LNCaP clone FGC (cell line): Measurements from ENCODE around the gene HRH3.

Experiments used
- DNase-seq: peaks from one replicate; pipeline ENCODE4 v3.0.0-alpha.2; 2011; ENCODE audit warnings: low read depth
- H3K4me3 ChIP-seq: 2 replicates; pipeline ENCODE4 v1.5.1; 2011; ENCODE audit warnings: mild to moderate bottlenecking, low read depth, low read length, control low read depth
- TF ChIP-seq, protein P1 (sequence below): IDR thresholded peaks from 2 replicates; pipeline ENCODE4 v1.5.1; 2012; ENCODE audit warnings: mild to moderate bottlenecking; ENCODE audit not compliant: control insufficient read depth, insufficient read depth; ENCODE audit errors: extremely low read depth

The HRH3 gene

DNA sequence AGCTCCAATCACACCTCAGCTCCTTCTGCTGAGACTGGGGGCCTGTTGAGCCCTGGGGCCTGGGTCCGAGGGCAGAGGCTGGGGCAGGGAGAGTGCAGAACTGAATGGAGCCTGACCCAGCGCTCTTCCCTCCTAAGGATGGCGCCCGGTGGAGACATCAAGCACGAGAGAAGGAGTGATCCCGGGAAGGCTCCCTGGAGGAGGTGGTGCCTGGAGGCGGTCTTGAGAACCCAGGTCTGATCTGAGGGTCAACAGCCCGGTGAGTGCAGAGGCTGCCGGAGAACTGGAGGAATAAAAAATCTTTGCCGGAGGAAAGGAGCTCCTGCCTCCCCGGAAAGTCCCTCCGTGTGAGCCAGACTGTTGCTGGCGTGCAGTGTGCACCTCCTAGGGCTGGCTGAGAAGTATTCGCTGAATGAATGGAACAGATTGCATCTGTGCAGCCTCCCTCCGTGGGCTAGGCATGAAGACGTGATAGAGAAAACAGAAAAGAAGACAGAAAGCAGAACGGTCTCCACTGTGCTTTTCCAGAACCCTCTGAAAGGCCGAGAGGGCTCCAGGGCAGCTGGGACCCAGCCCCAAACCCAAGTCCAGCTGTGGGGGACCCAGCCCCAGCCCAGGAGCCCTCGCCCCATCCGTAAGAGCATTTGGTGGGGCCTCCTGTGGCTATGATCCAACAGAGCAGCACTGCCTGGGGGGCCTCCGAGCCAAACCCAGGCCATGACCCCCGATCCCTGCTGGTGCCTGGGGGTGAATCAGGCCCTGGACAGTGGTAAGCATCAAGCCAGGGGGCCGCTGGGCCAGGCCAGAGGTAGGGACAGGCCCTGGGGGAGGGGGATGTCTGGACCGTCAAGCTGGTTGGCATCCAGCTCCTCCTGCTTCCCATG lies 6.9 kb upstream of the HRH3 start:
- no peak overlapping the region for H3K4me3 ChIP-seq
- DNase-seq, result no peak
- TF ChIP-seq, protein P1, sequence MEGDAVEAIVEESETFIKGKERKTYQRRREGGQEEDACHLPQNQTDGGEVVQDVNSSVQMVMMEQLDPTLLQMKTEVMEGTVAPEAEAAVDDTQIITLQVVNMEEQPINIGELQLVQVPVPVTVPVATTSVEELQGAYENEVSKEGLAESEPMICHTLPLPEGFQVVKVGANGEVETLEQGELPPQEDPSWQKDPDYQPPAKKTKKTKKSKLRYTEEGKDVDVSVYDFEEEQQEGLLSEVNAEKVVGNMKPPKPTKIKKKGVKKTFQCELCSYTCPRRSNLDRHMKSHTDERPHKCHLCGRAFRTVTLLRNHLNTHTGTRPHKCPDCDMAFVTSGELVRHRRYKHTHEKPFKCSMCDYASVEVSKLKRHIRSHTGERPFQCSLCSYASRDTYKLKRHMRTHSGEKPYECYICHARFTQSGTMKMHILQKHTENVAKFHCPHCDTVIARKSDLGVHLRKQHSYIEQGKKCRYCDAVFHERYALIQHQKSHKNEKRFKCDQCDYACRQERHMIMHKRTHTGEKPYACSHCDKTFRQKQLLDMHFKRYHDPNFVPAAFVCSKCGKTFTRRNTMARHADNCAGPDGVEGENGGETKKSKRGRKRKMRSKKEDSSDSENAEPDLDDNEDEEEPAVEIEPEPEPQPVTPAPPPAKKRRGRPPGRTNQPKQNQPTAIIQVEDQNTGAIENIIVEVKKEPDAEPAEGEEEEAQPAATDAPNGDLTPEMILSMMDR, result no peak

DNA sequence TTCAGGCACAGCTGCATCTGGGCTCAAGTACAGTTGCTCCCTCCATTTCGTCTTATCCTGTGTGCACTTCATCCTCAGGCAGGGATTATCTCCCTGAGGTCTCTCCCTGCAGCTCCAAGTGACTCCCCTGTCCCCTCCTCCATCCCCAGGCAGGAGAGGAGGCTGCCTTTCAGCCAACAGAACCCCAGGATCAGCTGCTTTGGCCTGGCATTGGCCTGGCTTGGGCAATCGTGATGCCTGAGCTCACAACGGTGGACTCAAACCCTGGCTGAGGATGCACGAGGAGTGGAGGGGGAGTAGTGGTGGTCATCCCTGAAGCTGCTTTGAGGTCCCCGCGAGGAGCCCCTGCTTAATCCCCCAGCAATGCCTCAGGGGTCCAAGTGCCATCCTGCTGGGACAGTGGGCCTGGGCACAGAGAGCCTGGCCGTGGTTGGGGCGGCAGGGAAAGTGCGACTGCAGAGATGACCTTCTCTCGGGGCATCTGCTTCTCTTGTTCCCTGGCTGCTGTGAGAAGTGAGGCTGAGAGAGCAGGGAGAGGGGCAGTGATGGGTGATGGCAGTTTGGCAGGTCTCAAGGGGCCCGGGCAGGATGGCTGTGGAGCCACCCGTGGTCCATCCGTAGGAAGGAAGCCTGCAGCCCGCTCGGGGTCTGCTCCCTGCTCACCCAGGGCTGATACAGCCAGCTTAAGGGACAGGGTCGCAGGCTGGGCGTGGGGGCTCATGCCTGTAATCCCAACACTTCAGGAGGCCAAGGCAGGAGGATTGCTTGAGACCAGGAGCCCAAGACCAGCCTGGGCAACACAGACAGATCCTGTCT lies 6.0 kb upstream of the HRH3 start:
- no peak for DNase-seq
- H3K4me3 ChIP-seq, result no peak overlapping the region
- TF ChIP-seq, protein P1, result no peak

GRCh38 chr20:62225026-62225425 lies 4.9 kb upstream of the HRH3 start:
- no peak overlapping the region for H3K4me3 ChIP-seq
- no peak for DNase-seq
- TF ChIP-seq, protein P1, result no peak

DNA sequence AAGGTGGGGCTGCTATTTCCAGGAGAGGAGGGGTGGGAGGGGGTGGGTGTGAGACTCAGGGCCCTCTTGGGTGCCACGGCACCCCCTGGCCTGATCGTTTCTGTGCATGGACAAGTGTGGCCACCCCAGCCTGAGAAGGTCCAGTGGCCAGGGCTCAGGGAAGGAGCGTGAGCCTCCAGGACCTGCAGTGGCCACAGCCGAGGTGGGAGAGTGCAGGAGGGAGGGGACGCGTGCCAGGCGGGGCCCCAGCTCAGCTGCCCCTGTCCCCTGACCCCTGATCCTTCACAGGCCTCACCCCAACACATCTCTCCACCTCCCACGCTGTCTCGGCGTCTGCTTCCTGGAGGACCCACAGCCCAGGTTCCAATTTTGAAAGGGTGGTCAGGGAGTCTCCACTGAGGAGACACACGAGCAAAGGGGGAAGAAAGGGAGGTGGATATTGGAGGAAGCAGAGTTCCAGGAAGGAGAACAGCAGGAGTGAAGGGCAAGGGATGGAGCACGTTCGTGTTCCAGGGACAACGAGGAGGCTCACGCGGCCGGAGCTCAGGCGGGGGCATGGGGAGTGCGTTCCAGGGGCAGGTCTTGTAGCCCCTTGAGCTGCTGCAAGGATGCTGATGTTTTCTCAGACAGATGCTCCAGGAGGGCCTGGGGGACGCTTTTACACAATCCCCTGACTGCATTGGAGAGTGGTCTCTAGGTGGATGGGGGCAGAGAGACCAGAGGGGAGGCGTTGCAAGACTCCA lies 4.2 kb upstream of the HRH3 start:
- DNase-seq, result no peak
- TF ChIP-seq, protein P1, result no peak
- H3K4me3 ChIP-seq, result no peak overlapping the region

DNA sequence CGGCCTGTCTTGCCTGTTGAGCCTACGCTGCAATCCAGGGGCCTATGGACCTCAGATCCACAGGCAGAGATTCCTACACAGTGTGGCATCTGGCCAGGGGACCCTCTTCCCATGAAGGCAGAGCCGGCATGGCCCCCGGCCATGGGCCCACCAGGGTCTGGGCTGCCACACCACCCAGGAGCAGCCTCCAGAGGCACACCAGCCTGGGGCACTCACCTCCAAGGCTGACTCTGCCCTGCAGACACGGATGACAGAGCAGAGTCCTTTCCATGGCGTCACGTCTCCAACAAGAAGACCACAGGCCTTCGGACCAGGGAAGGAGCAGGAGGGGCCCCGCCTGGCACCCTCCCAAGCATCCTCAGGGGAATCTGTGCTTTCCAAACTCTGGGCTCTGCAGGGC lies 3.5 kb upstream of the HRH3 start:
- TF ChIP-seq, protein P1, result no peak
- no peak overlapping the region for H3K4me3 ChIP-seq
- DNase-seq, result no peak

DNA sequence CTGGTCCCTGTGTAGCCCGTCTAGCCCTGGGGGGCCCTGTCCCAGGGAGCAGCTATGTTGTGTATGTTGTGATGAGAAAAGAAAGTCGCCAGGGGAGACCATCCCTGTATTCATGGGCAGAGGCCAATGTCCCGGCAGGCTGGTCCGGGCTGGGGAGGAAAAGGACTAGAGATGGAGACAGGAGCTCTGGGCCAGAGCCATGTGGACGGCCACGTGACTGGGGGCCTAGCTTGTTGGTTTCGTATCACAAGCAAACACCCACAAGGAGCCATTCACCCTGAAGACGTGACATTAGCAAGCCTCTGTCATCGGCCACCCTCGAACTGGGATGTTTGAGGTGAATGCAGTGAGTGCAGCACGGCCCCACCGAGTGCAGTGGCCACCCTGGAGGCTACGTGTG lies 2.9 kb upstream of the HRH3 start:
- H3K4me3 ChIP-seq, result no peak overlapping the region
- TF ChIP-seq, protein P1, result no peak
- no peak for DNase-seq
